Sciatic nerve (tissue), 2 donors: ENCODE measurements around the gene RFC2. TPM values are rescaled to one million over a fixed set of nuclear protein-coding genes. Genes with fewer than 3 reads are reported as not detected.
"Not testable (repeated sequence)": the region's sequence is repeated elsewhere in the genome, so short reads cannot be mapped to it uniquely, and the experiment has no call there.

Source experiments
- ATAC-seq: fragments of 200-7000 bp; cut with Tn5 transposase; one replicate; pipeline ENCODE4 v1.9.1; 2020; ENCODE audit warnings: mild to moderate bottlenecking, moderate library complexity
- DNase-seq: peaks from one replicate; pipeline ENCODE4 v3.0.0-alpha.2; 2020; ENCODE audit warnings: low spot score
- intact Hi-C: fragments of 100-400 bp; cut with DNase I; formaldehyde crosslinking; loops from one replicate; pipeline ENCODE4 v1.14.2; 2022
- total RNA-seq: library from RNA; stranded (reverse); fragmentation: NEBNext Ultra II Directional; extraction: Animal tissue kit (Norgen Biotek cat#: 25700); gene quantifications from one replicate; pipeline ENCODE4 v1.2.1, GENCODE V29; 2021
- donor health status: DM: no; HTN: no; CAD: no.
- donor health status: DM: no; HTN: no; CAD: no.

Gene RFC2
- total RNA-seq, 1 donor from 2014 or later: 17.1 TPM

- DNase-seq, intact Hi-C loops, ATAC-seq: not testable (repeated sequence)
Observed at GRCh38 chr7:74255461-74255860, 1.3 kb upstream of the RFC2 start.

- intact Hi-C loops: no loop called here
- DNase-seq: no peak
- ATAC-seq: no peak
Observed at GRCh38 chr7:74254858-74255379, 720 bp upstream of the RFC2 start.

- ATAC-seq (peak; percentile 18), DNase-seq (no peak)
- intact Hi-C loops: no loop called here
Observed at GRCh38 chr7:74253835-74254128, 417 bp downstream of the RFC2 start.

- intact Hi-C loops: no loop called here
- ATAC-seq: no peak
- DNase-seq: no peak
Observed at GRCh38 chr7:74253331-74253730, 868 bp downstream of the RFC2 start.

- no peak for DNase-seq
- ATAC-seq: no peak
- intact Hi-C loops: no loop called here
Observed at GRCh38 chr7:74252893-74253292, 1.3 kb downstream of the RFC2 start.

- DNase-seq, ATAC-seq, intact Hi-C loops: not testable (repeated sequence)
Observed at GRCh38 chr7:74249058-74249457, 5.1 kb downstream of the RFC2 start.

- DNase-seq (no peak), ATAC-seq (no peak)
- intact Hi-C loops: no loop called here
Observed at GRCh38 chr7:74248156-74248555, 6.0 kb downstream of the RFC2 start.

GRCh38 chr7:74246497-74246896 lies 7.7 kb downstream of the RFC2 start:
- intact Hi-C loops: no loop called here
- no peak for ATAC-seq
- DNase-seq: no peak

- ATAC-seq (no peak), DNase-seq (no peak)
- intact Hi-C loops: no loop called here
Observed at GRCh38 chr7:74242122-74242443, 12.1 kb downstream of the RFC2 start.

- ATAC-seq: no peak
Observed at GRCh38 chr7:74240482-74240881, 13.7 kb downstream of the RFC2 start.

GRCh38 chr7:74236284-74236683 lies 17.9 kb downstream of the RFC2 start:
- intact Hi-C loops: no loop called here
- DNase-seq: no peak
- ATAC-seq: no peak

More at GRCh38 chr7:74240482-74240881, 13.7 kb downstream of the RFC2 start:
- intact Hi-C loops: no loop called here
- DNase-seq: no peak

GRCh38 chr7:74235518-74236268 lies 18.5 kb downstream of the RFC2 start:
- intact Hi-C loops: no loop called here

GRCh38 chr7:74233655-74234285 lies 20.4 kb downstream of the RFC2 start:
- intact Hi-C loops: no loop called here
- ATAC-seq (no peak), DNase-seq (no peak)

More at GRCh38 chr7:74235518-74236268, 18.5 kb downstream of the RFC2 start:
- ATAC-seq: no peak
- no peak for DNase-seq

- ATAC-seq: no peak
- intact Hi-C loops: no loop called here
- DNase-seq: no peak
Observed at GRCh38 chr7:74231232-74231590, 23.0 kb downstream of the RFC2 start.

GRCh38 chr7:74230446-74231231 lies 23.6 kb downstream of the RFC2 start:
- DNase-seq (no peak), ATAC-seq (no peak)
- intact Hi-C loops: no loop called here

GRCh38 chr7:74228951-74229900 lies 25.0 kb downstream of the RFC2 start:
- DNase-seq (no peak), ATAC-seq (no peak)
- intact Hi-C loops: no loop called here

- DNase-seq: no peak
- peak; percentile 59 for ATAC-seq
- intact Hi-C loops: no loop called here
Observed at GRCh38 chr7:74226633-74227032, 27.6 kb downstream of the RFC2 start.

GRCh38 chr7:74225400-74225799 lies 28.8 kb downstream of the RFC2 start:
- ATAC-seq: no peak
- DNase-seq: no peak
- intact Hi-C loops: no loop called here

GRCh38 chr7:74224907-74225306 lies 29.3 kb downstream of the RFC2 start:
- DNase-seq, ATAC-seq, intact Hi-C loops: not testable (repeated sequence)
